GM12892 (cell line): ENCODE data around the gene CCNO.

ENCODE experiments used
- POLR2A ChIP-seq: IDR thresholded peaks from 2 replicates; pipeline ENCODE4 v1.6.1; 2011; ENCODE audit warnings: low read depth, low read length, control low read depth
- TAF1 ChIP-seq: IDR thresholded peaks from 2 replicates; pipeline ENCODE4 v1.6.1; 2011; ENCODE audit warnings: low read depth, mild to moderate bottlenecking, control low read depth, low read length, borderline replicate concordance

DNA sequence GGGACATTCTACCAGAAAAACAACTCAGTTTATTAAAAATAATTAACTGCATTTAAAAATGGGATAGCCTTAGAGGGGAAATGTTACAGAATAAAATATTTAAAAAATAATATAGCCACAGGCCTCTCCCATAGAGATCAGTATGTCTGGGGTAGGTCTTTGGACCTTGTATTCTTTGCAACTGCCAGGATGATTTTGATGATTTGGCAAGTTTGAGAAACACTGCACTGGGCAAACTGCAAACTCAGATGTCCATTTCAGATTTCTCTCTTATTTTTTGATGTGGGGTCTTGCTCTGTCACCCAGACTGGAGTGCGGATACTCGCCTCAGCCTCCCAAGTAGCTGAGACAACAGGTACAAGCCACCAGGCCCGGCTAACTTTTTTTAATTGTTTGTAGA lies 24.9 kb upstream of the CCNO start:
- no peak for TF ChIP-seq POLR2A
- no peak for TF ChIP-seq TAF1
